Mesenchymal stem cell (in vitro differentiated cells and primary cell): Measurements from ENCODE around the gene MXI1.
"Not testable (repeated sequence)": the region's sequence is repeated elsewhere in the genome, so short reads cannot be mapped to it uniquely, and the experiment has no call there.

ENCODE experiments used
- DNase-seq: peaks from one replicate; pipeline ENCODE4 v3.0.0-alpha.2; 2013
- H2AFZ ChIP-seq: one replicate; pipeline ENCODE4 v1.6.1; 2013; ENCODE audit warnings: low read depth, mild to moderate bottlenecking, control low read depth, inconsistent platforms, low read length, moderate library complexity
- H2AK5ac ChIP-seq: 2 replicates; pipeline ENCODE4 v1.6.1; 2013; ENCODE audit warnings: low read length, moderate library complexity, mild to moderate bottlenecking, inconsistent platforms; ENCODE audit not compliant: severe bottlenecking
- H2BK120ac ChIP-seq: one replicate; pipeline ENCODE4 v1.6.1; 2013; ENCODE audit warnings: low read depth, mild to moderate bottlenecking, inconsistent platforms, low read length, moderate library complexity
- H2BK12ac ChIP-seq, 2 experiments: one replicate each; pipeline ENCODE4 v1.6.1; 2013; ENCODE audit warnings: inconsistent platforms in 2 of 2, low read length in 2 of 2, mild to moderate bottlenecking in 2 of 2, moderate library complexity in 2 of 2, control low read depth in 1 of 2
- H2BK15ac ChIP-seq: one replicate; pipeline ENCODE4 v1.6.1; 2013; ENCODE audit warnings: mild to moderate bottlenecking, low read depth, inconsistent platforms; ENCODE audit not compliant: poor library complexity, severe bottlenecking
- H2BK5ac ChIP-seq: 2 replicates; pipeline ENCODE4 v1.6.1; 2013; ENCODE audit warnings: low read depth, mild to moderate bottlenecking, low read length, control low read depth, inconsistent platforms; ENCODE audit not compliant: poor library complexity, severe bottlenecking
- H3K14ac ChIP-seq, 2 experiments: one replicate each; pipeline ENCODE4 v1.6.1; 2013; ENCODE audit warnings: inconsistent platforms in 2 of 2, low read length in 2 of 2, control low read depth in 1 of 2, mild to moderate bottlenecking in 1 of 2, moderate library complexity in 1 of 2
- H3K18ac ChIP-seq, 2 experiments: one replicate each; pipeline ENCODE4 v1.6.1; 2013; ENCODE audit warnings: inconsistent platforms in 2 of 2, low read length in 2 of 2, control low read depth in 1 of 2, low read depth in 1 of 2, mild to moderate bottlenecking in 1 of 2
- H3K23ac ChIP-seq, 2 experiments: one replicate each; pipeline ENCODE4 v1.6.1; 2013; ENCODE audit warnings: inconsistent platforms in 2 of 2, low read length in 2 of 2, mild to moderate bottlenecking in 2 of 2, moderate library complexity in 2 of 2, control low read depth in 1 of 2
- H3K27ac ChIP-seq: 2 replicates; pipeline ENCODE4 v1.5.1; 2013; ENCODE audit warnings: mild to moderate bottlenecking, moderate library complexity, low read length, control low read depth, inconsistent platforms; ENCODE audit not compliant: poor library complexity, severe bottlenecking
- H3K27me3 ChIP-seq, 2 experiments: 2 replicates each; pipeline versions ENCODE4 v1.6.1 to v1.7.0; 2013; ENCODE audit warnings: low read length in 2 of 2, mild to moderate bottlenecking in 2 of 2, moderate library complexity in 2 of 2, control low read depth in 1 of 2, inconsistent platforms in 1 of 2; ENCODE audit not compliant: control insufficient read depth in 1 of 2, insufficient read depth in 1 of 2
- H3K36me3 ChIP-seq, 2 experiments: 2 replicates each; pipeline versions ENCODE4 v1.6.1 to v1.7.0; 2013; ENCODE audit warnings: low read length in 2 of 2, control low read depth in 1 of 2, inconsistent platforms in 1 of 2, low read depth in 1 of 2, mild to moderate bottlenecking in 1 of 2; ENCODE audit not compliant: insufficient read depth in 2 of 2, control insufficient read depth in 1 of 2
- H3K4ac ChIP-seq, 2 experiments: one replicate each; pipeline ENCODE4 v1.6.1; 2013; ENCODE audit warnings: inconsistent platforms in 2 of 2, low read length in 2 of 2, mild to moderate bottlenecking in 2 of 2, moderate library complexity in 2 of 2, control low read depth in 1 of 2, low read depth in 1 of 2
- H3K4me1 ChIP-seq: 2 replicates; pipeline ENCODE4 v1.6.1; 2013; ENCODE audit warnings: low read depth, low read length, control low read depth; ENCODE audit not compliant: control insufficient read depth, insufficient read depth
- H3K4me2 ChIP-seq: 2 replicates; pipeline ENCODE4 v1.6.1; 2013; ENCODE audit warnings: low read length, mild to moderate bottlenecking, inconsistent platforms; ENCODE audit not compliant: poor library complexity, severe bottlenecking
- H3K4me3 ChIP-seq, 2 experiments: 2 replicates each; pipeline versions ENCODE4 v1.5.1 to v1.7.0; 2013; ENCODE audit warnings: low read length in 2 of 2, mild to moderate bottlenecking in 2 of 2, control low read depth in 1 of 2, low read depth in 1 of 2; ENCODE audit not compliant: insufficient read depth in 1 of 2
- H3K79me1 ChIP-seq: replicated peaks from 2 replicates; pipeline ENCODE4 v1.6.1; 2013; ENCODE audit warnings: mild to moderate bottlenecking, control low read depth, low read length, inconsistent platforms; ENCODE audit not compliant: poor library complexity, severe bottlenecking
- H3K9ac ChIP-seq: 2 replicates; pipeline ENCODE4 v1.7.0; 2013; ENCODE audit warnings: mild to moderate bottlenecking, low read length, moderate library complexity
- H3K9me3 ChIP-seq: 2 replicates; pipeline ENCODE4 v1.7.0; 2013; ENCODE audit warnings: mild to moderate bottlenecking, low read length; ENCODE audit not compliant: control insufficient read depth
- H4K8ac ChIP-seq: one replicate; pipeline ENCODE4 v1.6.1; 2013; ENCODE audit warnings: inconsistent platforms, mild to moderate bottlenecking, low read length, moderate library complexity
- H4K91ac ChIP-seq: one replicate; pipeline ENCODE4 v1.6.1; 2013; ENCODE audit warnings: mild to moderate bottlenecking, low read length, inconsistent platforms
- WGBS: methylation state at CpG from one replicate; pipeline ENCODE4 v1.1.7; 2013; ENCODE audit warnings: mixed read lengths; 5-methylcytosine and 5-hydroxymethylcytosine counted together

MXI1 gene

DNA sequence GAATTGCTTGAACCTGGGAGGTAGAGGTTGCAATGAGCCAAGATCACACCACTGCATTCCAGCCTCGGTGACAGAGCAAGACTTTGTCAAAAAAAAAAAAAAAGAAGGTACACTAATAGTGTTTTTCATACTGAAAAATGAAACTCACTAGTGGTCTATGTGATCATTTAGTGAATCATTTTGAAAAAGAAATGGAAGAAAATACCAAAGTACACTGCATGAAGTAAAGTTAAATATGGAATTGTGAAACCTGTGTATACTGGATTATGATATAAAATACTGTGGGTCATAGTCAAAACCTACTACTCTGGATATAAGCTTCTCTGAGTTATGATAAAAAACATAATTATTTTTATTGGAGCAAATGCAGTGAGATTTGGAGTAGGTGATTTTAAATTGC lies 42.1 kb downstream of the MXI1 start:
- not testable (repeated sequence) for H3K4me1 ChIP-seq, H2BK15ac ChIP-seq, H2AFZ ChIP-seq, H3K23ac ChIP-seq, H2AK5ac ChIP-seq, H3K27ac ChIP-seq, H4K91ac ChIP-seq, H3K79me1 ChIP-seq, H3K4ac ChIP-seq, H2BK12ac ChIP-seq, H3K27me3 ChIP-seq, H3K4me2 ChIP-seq, H3K9ac ChIP-seq, H3K4me3 ChIP-seq, H3K18ac ChIP-seq, H3K9me3 ChIP-seq, H2BK5ac ChIP-seq, H3K14ac ChIP-seq, H4K8ac ChIP-seq, H2BK120ac ChIP-seq, DNase-seq
- WGBS: no CpG with 5 or more reads among the region's 1 CpG
- H3K36me3 ChIP-seq: peaks cover 0 to 11% of the 10 kb centered on the region in 2 experiments

DNA sequence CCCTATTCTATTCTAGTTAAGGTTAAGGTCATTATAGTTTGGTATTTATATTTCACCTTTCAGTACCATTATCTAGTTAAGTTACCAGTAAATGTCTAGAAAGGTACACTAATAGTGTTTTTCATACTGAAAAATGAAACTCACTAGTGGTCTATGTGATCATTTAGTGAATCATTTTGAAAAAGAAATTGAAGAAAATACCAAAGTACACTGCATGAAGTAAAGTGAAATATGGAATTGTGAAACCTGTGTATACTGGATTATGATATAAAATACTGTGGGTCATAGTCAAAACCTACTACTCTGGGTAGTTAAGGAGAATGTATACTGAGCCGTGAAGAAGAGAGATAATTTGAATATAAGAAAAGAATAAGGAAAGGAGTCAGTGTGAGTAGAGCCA lies 44.0 kb downstream of the MXI1 start:
- not testable (repeated sequence) for H3K4me1 ChIP-seq, H3K27ac ChIP-seq, H3K79me1 ChIP-seq, H3K4me3 ChIP-seq, H3K4me2 ChIP-seq, H3K9ac ChIP-seq, H2AFZ ChIP-seq, H2BK5ac ChIP-seq, H2BK120ac ChIP-seq, H3K4ac ChIP-seq, H3K14ac ChIP-seq, H2BK15ac ChIP-seq, DNase-seq, H4K8ac ChIP-seq, H3K36me3 ChIP-seq, H3K23ac ChIP-seq, H2AK5ac ChIP-seq, H3K18ac ChIP-seq, H3K27me3 ChIP-seq, H2BK12ac ChIP-seq, H4K91ac ChIP-seq, H3K9me3 ChIP-seq
- 91% methylated on average over 1 of the region's 1 CpG for WGBS

DNA sequence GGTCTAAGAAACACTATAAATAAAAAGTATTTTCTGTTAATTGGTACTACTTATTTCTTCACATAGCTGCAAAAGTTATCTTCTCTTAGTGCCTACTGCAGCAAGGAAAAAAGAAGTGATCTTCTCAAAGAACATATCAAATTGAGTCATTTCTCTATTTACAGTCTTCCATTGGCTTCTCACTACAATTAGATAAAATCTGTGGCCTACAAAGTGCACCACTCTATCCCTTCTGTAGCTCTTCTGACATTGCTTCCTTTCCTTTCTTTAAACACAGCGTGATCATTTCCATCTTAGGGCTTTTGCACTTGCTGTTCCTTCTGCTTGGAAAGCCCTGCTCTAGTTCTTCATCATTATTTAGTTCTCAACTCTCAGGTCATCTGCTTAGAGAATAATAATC lies 44.7 kb downstream of the MXI1 start:
- no peak overlapping the region for H3K4ac ChIP-seq
- no peak overlapping the region for H2BK15ac ChIP-seq
- no peaks in the 10 kb centered on the region for H3K4me1 ChIP-seq
- H3K9me3 ChIP-seq: peaks cover 4% of the 10 kb centered on the region
- no peak overlapping the region for H3K9ac ChIP-seq
- 98% methylated on average over 1 of the region's 1 CpG for WGBS
- H2BK120ac ChIP-seq: no peak overlapping the region
- H2BK5ac ChIP-seq: no peak overlapping the region
- H3K36me3 ChIP-seq: no peaks in the 10 kb centered on the region
- H3K27me3 ChIP-seq: no peaks in the 10 kb centered on the region
- H4K8ac ChIP-seq: no peak overlapping the region
- no peak overlapping the region for H2AK5ac ChIP-seq
- H3K4me3 ChIP-seq: no peak overlapping the region
- no peak overlapping the region for H3K18ac ChIP-seq
- no peak overlapping the region for H4K91ac ChIP-seq
- H3K4me2 ChIP-seq: no peak overlapping the region
- H3K14ac ChIP-seq: no peak overlapping the region
- no peak for DNase-seq
- no peak overlapping the region for H3K23ac ChIP-seq
- H2BK12ac ChIP-seq: no peak overlapping the region
- H3K27ac ChIP-seq: no peak overlapping the region
- peaks cover 3% of the 10 kb centered on the region for H3K79me1 ChIP-seq
- no peak overlapping the region for H2AFZ ChIP-seq

DNA sequence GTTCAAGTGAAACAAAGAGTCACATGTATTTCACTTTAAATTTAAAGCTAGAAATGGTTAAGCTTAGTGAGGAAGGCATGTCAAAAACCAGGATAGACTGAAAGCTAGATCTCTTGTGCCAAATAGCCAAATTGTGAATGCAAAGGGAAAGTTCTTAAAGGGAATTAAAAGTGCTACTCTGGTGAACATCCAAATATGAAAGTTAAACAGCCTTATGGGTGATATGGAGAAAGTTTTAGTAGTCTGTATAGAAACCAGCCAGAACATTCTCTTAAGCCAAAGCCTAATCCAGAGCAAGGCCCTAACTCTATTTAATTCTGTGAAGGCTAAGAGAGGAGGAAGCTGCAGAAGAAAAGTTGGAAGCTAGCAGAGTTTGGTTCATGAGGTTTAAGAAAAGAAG lies 47.1 kb downstream of the MXI1 start:
- Histone ChIP-seq H3K4me2 (no peak overlapping the region), H3K27ac (no peak overlapping the region), H3K36me3 (no peaks in the 10 kb centered on the region), H3K9me3 (peaks cover 4% of the 10 kb centered on the region), H3K27me3 (no peaks in the 10 kb centered on the region), H3K14ac (no peak overlapping the region), H2BK5ac (no peak overlapping the region), H3K9ac (no peak overlapping the region), H3K79me1 (peaks cover 3% of the 10 kb centered on the region), H3K4me3 (no peak overlapping the region), H2BK12ac (no peak overlapping the region), H2AK5ac (no peak overlapping the region), H3K23ac (no peak overlapping the region), H3K4me1 (no peaks in the 10 kb centered on the region), H2BK120ac (no peak overlapping the region), H4K91ac (no peak overlapping the region), H2AFZ (no peak overlapping the region), H4K8ac (no peak overlapping the region), H3K4ac (no peak overlapping the region), H2BK15ac (no peak overlapping the region), H3K18ac (no peak overlapping the region)
- DNase-seq: no peak
